ENCODE results near the gene SIRT5. TPM values are rescaled to one million over a fixed set of nuclear protein-coding genes. Genes with fewer than 3 reads are reported as not detected.

SIRT5 gene
- total RNA-seq, 1 donor from 2014 or later = 23.6 TPM

DNA sequence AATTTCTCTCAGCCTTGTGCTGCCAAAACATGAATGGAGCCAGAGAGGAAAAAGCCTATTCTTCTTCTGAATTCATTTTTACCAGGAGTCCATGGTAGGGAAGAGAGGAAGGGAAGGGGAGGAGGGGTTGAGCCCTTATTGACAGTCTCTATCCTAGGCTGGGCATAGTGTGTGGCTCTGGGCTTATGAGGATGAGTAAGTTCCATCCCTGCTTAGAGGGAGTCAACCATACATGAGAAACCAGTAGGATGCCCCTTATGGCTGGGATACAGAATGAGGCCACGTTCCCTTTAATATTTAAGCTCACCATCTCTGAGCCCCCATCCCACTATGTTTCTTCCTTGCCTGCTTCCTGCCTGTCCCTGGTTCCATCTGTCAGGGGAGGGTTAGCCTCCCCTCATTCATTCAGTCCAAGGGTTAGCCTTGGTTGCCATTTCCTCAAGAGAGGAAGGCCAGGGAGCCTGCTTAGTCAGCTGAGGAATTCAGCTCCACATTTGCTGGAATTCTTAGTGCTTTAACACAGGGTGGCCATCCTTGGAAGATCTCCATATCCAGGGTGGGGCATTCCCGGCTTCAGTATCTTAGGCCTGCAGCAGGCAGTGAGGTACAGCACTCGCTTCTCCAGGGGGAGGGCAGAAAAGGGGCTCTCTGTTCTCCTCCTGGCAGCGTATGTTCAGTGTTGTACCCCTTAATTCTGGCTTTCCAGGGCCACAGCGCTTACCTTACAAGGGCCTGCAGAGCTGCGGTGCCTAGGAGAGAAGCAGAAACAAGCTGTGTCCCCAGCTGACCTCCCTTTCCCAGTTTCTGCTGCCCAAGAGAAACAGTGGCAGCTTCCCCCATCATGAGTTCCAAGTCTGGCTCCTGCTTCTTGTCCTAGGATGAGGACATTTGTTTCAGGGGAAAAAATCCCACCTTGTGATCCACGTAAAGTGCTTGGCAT, 12.5 kb downstream of the SIRT5 start:
- Mint-ChIP-seq H3K27ac (no peak overlapping the region), H3K9me3 (no peaks in the 10 kb centered on the region), H3K27me3 (ENCODE audit: low read depth) (no peaks in the 10 kb centered on the region), H3K4me3 (no peak overlapping the region), H3K4me1 (no peaks in the 10 kb centered on the region), H3K36me3 (peaks cover 28% of the 10 kb centered on the region)
- DNase-seq (ENCODE audit: low spot score in 2 of 2, unreplicated experiment in 2 of 2) = no peak
- TF ChIP-seq, protein P1, sequence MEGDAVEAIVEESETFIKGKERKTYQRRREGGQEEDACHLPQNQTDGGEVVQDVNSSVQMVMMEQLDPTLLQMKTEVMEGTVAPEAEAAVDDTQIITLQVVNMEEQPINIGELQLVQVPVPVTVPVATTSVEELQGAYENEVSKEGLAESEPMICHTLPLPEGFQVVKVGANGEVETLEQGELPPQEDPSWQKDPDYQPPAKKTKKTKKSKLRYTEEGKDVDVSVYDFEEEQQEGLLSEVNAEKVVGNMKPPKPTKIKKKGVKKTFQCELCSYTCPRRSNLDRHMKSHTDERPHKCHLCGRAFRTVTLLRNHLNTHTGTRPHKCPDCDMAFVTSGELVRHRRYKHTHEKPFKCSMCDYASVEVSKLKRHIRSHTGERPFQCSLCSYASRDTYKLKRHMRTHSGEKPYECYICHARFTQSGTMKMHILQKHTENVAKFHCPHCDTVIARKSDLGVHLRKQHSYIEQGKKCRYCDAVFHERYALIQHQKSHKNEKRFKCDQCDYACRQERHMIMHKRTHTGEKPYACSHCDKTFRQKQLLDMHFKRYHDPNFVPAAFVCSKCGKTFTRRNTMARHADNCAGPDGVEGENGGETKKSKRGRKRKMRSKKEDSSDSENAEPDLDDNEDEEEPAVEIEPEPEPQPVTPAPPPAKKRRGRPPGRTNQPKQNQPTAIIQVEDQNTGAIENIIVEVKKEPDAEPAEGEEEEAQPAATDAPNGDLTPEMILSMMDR (IDR thresholded peaks at IDR 0.05; ENCODE audit: unreplicated experiment) = no peak

DNA sequence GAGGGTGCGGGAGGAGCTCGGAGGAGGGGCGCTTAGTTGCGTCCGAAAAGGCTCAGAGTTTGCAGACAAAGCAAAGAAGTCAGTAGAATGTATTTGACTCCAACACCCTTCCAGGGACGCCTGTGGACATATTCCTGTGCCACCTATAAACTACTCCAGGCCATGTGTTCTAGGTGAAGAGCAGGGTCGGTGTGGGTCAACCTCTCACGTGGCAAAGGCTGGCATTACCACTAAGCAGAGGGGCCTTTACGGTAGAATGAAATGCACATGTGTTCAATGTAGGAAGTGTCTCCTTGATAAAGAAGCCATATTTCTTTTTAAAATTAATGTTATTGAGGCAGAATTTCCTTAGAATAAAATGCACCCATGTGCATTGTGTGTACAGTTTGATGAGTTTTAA, 15.4 kb downstream of the SIRT5 start:
- H3K9me3 Mint-ChIP-seq = no peaks in the 10 kb centered on the region
- H3K36me3 Mint-ChIP-seq = peaks cover 22% of the 10 kb centered on the region
- TF ChIP-seq, protein P1 (IDR thresholded peaks at IDR 0.05; ENCODE audit: unreplicated experiment) = no peak
- DNase-seq (ENCODE audit: low spot score in 2 of 2, unreplicated experiment in 2 of 2) = no peak
- no peaks in the 10 kb centered on the region for H3K4me1 Mint-ChIP-seq
- no peaks in the 10 kb centered on the region for H3K27me3 Mint-ChIP-seq (ENCODE audit: low read depth)
- H3K4me3 Mint-ChIP-seq = no peak overlapping the region
- H3K27ac Mint-ChIP-seq = no peak overlapping the region

DNA sequence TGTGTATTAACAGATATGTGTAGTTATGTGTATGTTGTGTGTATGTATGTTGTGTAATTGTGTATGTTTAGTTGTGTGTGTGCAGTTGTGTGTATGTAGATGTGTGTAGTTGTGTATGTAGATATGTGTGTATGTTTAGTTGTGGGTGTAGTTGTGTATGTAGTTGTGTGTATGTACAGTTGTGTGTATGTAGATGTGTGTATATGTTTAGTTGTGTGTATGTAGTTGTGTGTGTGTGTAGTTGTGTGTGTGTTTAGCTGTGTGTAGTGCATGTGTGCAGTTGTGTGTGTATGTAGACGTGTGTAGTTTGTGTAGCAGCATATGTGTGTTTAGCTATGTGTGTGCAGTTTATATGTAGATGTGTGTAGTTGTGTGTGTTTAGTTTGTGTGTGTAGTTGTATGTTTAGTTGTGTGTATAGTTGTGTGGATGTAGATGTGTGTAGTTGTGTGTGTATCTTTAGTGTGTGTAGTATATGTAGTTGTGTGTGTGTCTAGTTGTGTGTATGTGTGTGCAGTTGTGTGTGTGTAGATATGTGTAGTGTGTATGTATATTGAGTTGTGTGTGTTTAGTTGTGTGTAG, 16.3 kb downstream of the SIRT5 start:
- Mint-ChIP-seq H3K4me3 (no peak overlapping the region), H3K27ac (no peak overlapping the region), H3K27me3 (ENCODE audit: low read depth) (no peaks in the 10 kb centered on the region), H3K4me1 (no peaks in the 10 kb centered on the region), H3K9me3 (no peaks in the 10 kb centered on the region), H3K36me3 (peaks cover 22% of the 10 kb centered on the region)
- DNase-seq (ENCODE audit: low spot score in 2 of 2, unreplicated experiment in 2 of 2) = no peak
- TF ChIP-seq, protein P1 (IDR thresholded peaks at IDR 0.05; ENCODE audit: unreplicated experiment) = no peak

DNA sequence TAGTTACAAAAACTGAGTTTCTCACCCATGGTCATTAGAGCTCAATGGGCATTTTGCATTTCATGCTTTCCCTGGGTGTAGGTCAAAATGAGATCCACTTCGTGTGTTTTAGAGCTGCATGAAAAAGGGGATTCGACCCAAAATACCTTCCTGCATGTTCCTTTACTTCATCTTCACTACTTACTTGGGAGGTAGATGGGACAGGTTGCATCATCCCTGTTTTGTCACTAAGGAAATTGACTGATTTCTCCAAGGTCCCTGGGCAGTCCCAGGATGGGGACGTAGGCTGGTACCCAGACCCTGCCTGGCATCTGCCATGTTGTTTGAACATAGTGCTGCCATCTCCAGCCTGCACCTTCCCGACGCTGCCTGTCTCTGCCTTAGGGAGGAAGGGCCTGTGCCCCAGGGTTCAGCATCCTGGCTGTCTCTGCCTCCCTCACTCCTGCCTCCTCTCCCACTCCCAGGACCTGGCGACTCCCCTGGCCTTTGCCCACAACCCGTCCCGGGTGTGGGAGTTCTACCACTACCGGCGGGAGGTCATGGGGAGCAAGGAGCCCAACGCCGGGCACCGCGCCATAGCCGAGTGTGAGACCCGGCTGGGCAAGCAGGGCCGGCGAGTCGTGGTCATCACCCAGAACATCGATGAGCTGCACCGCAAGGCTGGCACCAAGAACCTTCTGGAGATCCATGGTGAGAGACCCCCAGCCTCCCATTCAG, 17.0 kb downstream of the SIRT5 start:
- peaks cover 24% of the 10 kb centered on the region for H3K36me3 Mint-ChIP-seq
- H3K27me3 Mint-ChIP-seq (ENCODE audit: low read depth) = no peaks in the 10 kb centered on the region
- TF ChIP-seq, protein P1 (IDR thresholded peaks at IDR 0.05; ENCODE audit: unreplicated experiment) = no peak
- no peaks in the 10 kb centered on the region for H3K4me1 Mint-ChIP-seq
- H3K9me3 Mint-ChIP-seq = no peaks in the 10 kb centered on the region
- DNase-seq (ENCODE audit: low spot score in 2 of 2, unreplicated experiment in 2 of 2) = no peak
- H3K27ac Mint-ChIP-seq = no peak overlapping the region
- H3K4me3 Mint-ChIP-seq = no peak overlapping the region

DNA sequence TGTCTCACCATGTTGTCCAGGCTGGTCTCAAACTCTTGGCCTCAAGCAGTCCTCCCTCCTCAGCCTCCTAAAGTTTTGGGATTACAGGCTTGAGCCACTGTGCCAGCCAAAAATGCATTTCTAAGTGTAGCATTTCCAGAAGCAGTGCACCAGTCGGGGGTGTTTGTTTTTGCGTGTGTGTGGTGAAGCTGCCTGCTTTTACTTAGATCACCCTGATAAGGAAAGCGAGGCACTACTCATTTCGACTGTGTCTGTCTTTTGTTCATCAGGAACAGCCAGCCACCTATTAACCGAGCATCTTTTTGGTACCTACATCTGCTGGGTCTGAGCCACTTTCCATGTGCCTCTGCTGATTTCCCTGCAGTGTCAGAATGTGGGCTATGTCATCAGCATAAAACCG, 18.7 kb downstream of the SIRT5 start:
- Mint-ChIP-seq H3K4me3 (no peak overlapping the region), H3K27me3 (ENCODE audit: low read depth) (no peaks in the 10 kb centered on the region), H3K36me3 (peaks cover 29% of the 10 kb centered on the region), H3K27ac (no peak overlapping the region), H3K9me3 (no peaks in the 10 kb centered on the region), H3K4me1 (no peaks in the 10 kb centered on the region)
- TF ChIP-seq, protein P1 (IDR thresholded peaks at IDR 0.05; ENCODE audit: unreplicated experiment) = no peak
- DNase-seq (ENCODE audit: low spot score in 2 of 2, unreplicated experiment in 2 of 2) = no peak

All from mesothelial cell of epicardium (in vitro differentiated cells).